Ascending aorta (tissue), 2 donors: ENCODE measurements around the gene MLLT3. TPM values are rescaled to one million over a fixed set of nuclear protein-coding genes. Genes with fewer than 3 reads are reported as not detected.

Source experiments
- DNase-seq, 2 donors: peaks; one replicate each; pipeline ENCODE4 v3.0.0-alpha.2; 2019; ENCODE audit warnings: low spot score in 2 of 2
- H3K27ac ChIP-seq, 2 donors: fragments of 200-600 bp; sonication (generic); one replicate each; pipeline ENCODE4 v1.5.1; 2016 to 2017; ENCODE audit warnings: mild to moderate bottlenecking in 1 of 2
- H3K27me3 ChIP-seq: fragments of 200-600 bp; sonication (generic); one replicate; pipeline ENCODE4 v1.5.1; 2017
- H3K36me3 ChIP-seq, 2 donors: fragments of 200-600 bp; sonication (generic); one replicate each; pipeline ENCODE4 v1.5.1; 2016
- H3K4me1 ChIP-seq, 2 donors: fragments of 200-600 bp; sonication (generic); one replicate each; pipeline ENCODE4 v1.5.1; 2016 to 2017; ENCODE audit warnings: mild to moderate bottlenecking in 1 of 2
- H3K4me3 ChIP-seq, 2 donors: fragments of 200-600 bp; sonication (generic); one replicate each; pipeline ENCODE4 v1.5.1; 2016 to 2017; ENCODE audit warnings: mild to moderate bottlenecking in 1 of 2
- H3K9me3 ChIP-seq, 2 donors: fragments of 200-600 bp; sonication (generic); one replicate each; pipeline ENCODE4 v1.5.1; 2016
- CTCF ChIP-seq, 3 experiments: fragments of 200-600 bp in 2 of 3; fragments of 450-650 bp in 1 of 3; sonication (generic) in 2 of 3; IDR thresholded peaks; one replicate each; pipeline ENCODE4 v1.5.1; 2016 to 2019; ENCODE audit warnings: antibody characterized with exemption in 3 of 3, mild to moderate bottlenecking in 1 of 3, moderate library complexity in 1 of 3
- intact Hi-C: fragments of 100-400 bp; cut with DNase I; formaldehyde crosslinking; loops from one replicate; pipeline ENCODE4 v1.15.1; 2023
- total RNA-seq: library from RNA; depleted of rRNA; stranded (reverse); fragments of >200 nt; gene quantifications from one replicate; pipeline ENCODE4 v1.1.0, GENCODE V29; 2016

MLLT3 gene
- total RNA-seq, 1 donor from 2014 or later: 16.8 TPM

DNA sequence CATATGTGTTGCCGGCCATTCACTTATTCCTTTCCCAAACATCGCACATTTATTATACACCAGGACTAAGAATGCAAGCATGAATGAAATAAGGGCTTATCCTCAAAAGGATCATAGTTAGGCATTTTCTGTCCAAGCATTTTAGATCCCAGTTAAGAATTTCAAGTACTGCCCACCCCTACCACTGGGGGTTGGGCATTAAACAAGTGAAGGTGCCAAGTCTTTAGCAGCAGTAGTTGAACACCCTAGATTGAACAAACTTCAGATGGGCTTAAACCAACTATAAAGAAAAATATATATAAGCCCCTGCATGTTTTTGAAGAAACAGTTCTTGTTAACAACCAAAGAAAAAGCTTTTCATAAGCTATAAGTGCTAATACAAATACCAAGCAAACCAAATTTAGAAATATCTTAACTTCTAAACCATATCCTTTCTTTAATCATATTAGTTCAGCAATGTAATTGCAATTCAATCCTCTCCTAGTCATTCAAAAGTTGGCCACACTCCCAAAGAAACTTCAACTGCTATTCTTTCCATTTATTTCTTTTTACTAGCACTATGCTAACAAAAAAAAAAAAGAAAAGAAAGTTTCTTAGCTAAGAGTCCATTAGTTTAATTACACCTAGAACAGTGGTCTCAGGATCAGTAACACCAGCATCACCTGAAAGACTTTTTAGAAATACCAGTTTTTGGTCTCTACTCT, 149.8 kb downstream of the MLLT3 start:
- H3K27me3 ChIP-seq: no peaks in the 10 kb centered on the region
- TF ChIP-seq CTCF (IDR thresholded peaks at IDR 0.05): no peak
- H3K36me3 ChIP-seq: no peaks in the 10 kb centered on the region
- intact Hi-C loops: no loop called here
- no peak overlapping the region for H3K4me3 ChIP-seq
- H3K9me3 ChIP-seq: no peaks in the 10 kb centered on the region
- H3K4me1 ChIP-seq: peaks cover 0 to 2% of the 10 kb centered on the region in 2 donors
- DNase-seq: no peak
- no peak overlapping the region for H3K27ac ChIP-seq

DNA sequence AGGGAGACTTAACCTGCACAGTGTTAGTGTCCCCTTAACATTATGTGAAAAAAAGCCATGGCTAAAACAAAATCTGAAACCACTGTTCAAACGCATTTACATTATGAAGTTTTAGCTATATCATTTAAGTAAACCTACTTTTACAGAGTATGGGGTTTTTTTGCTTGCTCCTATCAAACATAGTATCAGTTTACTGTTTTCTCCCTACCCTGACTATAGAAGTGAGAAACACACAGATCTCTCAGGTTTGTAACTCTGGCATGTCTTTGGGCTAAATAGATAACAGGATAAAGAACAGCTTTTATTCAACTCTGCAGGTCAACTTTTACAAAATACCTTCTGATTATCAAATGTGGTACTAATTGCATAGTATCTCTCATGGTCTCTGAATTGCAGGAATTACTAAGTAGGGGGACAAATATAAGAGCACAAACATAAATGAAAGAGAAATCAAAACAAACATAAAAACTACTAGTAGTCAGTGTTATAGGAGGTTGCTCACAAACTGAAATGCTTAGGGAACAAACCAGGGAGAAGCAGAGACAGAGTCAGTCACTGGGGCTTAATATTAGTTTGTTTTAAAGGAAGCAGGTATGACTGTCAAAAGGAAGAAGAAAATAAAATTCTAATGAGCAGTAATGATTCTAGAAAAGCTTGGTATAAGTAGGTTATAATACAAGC, 155.8 kb downstream of the MLLT3 start:
- Histone ChIP-seq H3K9me3 (no peaks in the 10 kb centered on the region), H3K27ac (no peak overlapping the region), H3K4me3 (no peak overlapping the region), H3K27me3 (no peaks in the 10 kb centered on the region), H3K4me1 (no peaks in the 10 kb centered on the region), H3K36me3 (no peaks in the 10 kb centered on the region)
- TF ChIP-seq CTCF (IDR thresholded peaks at IDR 0.05): no peak
- DNase-seq: no peak
- intact Hi-C loops: no loop called here

GRCh38 chr9:20464242-20464641, 158.1 kb downstream of the MLLT3 start:
- TF ChIP-seq CTCF (IDR thresholded peaks at IDR 0.05): no peak
- no peak overlapping the region for H3K27ac ChIP-seq
- H3K36me3 ChIP-seq: no peaks in the 10 kb centered on the region
- no peak overlapping the region for H3K4me3 ChIP-seq
- no peaks in the 10 kb centered on the region for H3K9me3 ChIP-seq
- no peaks in the 10 kb centered on the region for H3K27me3 ChIP-seq
- H3K4me1 ChIP-seq: no peaks in the 10 kb centered on the region
- no peak for DNase-seq
- intact Hi-C loops: no loop called here

- Histone ChIP-seq H3K4me3 (no peak overlapping the region), H3K27ac (no peak overlapping the region), H3K4me1 (no peaks in the 10 kb centered on the region), H3K27me3 (no peaks in the 10 kb centered on the region), H3K9me3 (no peaks in the 10 kb centered on the region), H3K36me3 (no peaks in the 10 kb centered on the region)
- DNase-seq: no peak
- intact Hi-C loops: no loop called here
- TF ChIP-seq CTCF (IDR thresholded peaks at IDR 0.05): no peak
Measured at GRCh38 chr9:20463823-20464222, 158.5 kb downstream of the MLLT3 start.

DNA sequence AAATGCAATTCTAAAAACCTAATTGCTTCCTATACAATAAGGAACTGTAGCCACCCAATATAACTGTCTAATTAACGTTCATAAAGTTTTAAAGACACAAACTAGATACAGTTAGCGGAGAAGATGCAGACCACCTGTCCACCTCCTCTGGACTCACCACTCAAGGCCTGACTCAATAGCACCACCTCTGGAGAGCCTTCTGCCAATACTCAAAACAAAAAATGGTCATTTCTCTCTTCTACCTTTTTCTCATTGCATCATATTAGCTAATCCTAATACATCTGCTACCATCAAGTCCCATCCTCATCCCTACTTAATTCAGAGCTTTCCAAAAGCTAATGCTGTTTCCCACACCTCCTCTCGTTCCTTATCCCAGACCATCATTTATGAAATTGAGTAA, 159.9 kb downstream of the MLLT3 start:
- H3K36me3 ChIP-seq: no peaks in the 10 kb centered on the region
- no peaks in the 10 kb centered on the region for H3K4me1 ChIP-seq
- DNase-seq: no peak
- TF ChIP-seq CTCF (IDR thresholded peaks at IDR 0.05): no peak
- no peaks in the 10 kb centered on the region for H3K9me3 ChIP-seq
- H3K4me3 ChIP-seq: no peak overlapping the region
- intact Hi-C loops: no loop called here
- no peaks in the 10 kb centered on the region for H3K27me3 ChIP-seq
- H3K27ac ChIP-seq: no peak overlapping the region
